Type B pancreatic cell (in vitro differentiated cells): Measurements from ENCODE around the gene DELE1. TPM values are rescaled to one million over a fixed set of nuclear protein-coding genes. Genes with fewer than 3 reads are reported as not detected.
A peak's percentile ranks its signal among the peaks of the same experiment; 100 is the strongest.

Experiments used
- DNase-seq: peaks from one replicate; pipeline ENCODE4 v3.0.0; 2021; ENCODE audit warnings: mixed read lengths; ENCODE audit not compliant: unreplicated experiment; ENCODE audit errors: extremely low spot score
- H3K27ac Mint-ChIP-seq: 2 replicates; pipeline ENCODE4 v1.8.0; 2021; ENCODE audit warnings: mild to moderate bottlenecking, mixed read lengths
- H3K27me3 Mint-ChIP-seq: 2 replicates; pipeline ENCODE4 v1.8.0; 2021; ENCODE audit warnings: mixed read lengths
- H3K36me3 Mint-ChIP-seq: 2 replicates; pipeline ENCODE4 v1.8.0; 2021; ENCODE audit warnings: mixed read lengths
- H3K4me1 Mint-ChIP-seq: one replicate; pipeline ENCODE4 v1.8.0; 2021; ENCODE audit warnings: mixed read lengths; ENCODE audit not compliant: unreplicated experiment
- H3K4me3 Mint-ChIP-seq: 2 replicates; pipeline ENCODE4 v1.8.0; 2021; ENCODE audit warnings: mild to moderate bottlenecking, mixed read lengths
- H3K9me3 Mint-ChIP-seq: 2 replicates; pipeline ENCODE4 v1.8.0; 2021; ENCODE audit warnings: mixed read lengths
- total RNA-seq: library from RNA; stranded (reverse); gene quantifications from 2 replicates; pipeline ENCODE4 v1.2.1, GENCODE V29; 2021; ENCODE audit warnings: low replicate concordance
- TF ChIP-seq, protein P1 (sequence below): fragments of 200-600 bp; sonication (generic); conservative IDR thresholded peaks from 2 replicates; pipeline ENCODE4 v1.5.0; 2021; ENCODE audit warnings: antibody characterized with exemption, mild to moderate bottlenecking

Gene DELE1
- total RNA-seq, 1 donor from 2014 or later, result 67.9 TPM

DNA sequence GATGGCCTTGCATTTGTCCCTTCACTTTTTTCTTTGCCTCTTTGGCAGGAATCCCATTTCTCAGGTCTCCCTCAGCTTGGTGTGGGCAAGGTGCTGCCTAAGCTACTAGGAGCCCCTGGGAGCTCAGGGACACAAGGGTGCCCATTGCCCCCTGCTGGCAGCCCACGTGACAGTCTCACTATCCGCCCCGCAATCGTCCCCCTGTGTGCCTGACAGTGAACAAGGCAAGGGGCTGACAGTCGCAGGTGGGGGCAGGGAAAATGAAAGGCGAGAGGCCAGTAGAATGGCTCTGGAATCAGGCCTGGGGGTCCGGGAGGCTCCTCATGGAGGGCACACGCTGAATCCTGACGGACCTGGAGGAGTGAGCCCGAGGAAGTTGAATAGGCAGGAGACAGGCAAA lies 36.3 kb downstream of the DELE1 start:
- H3K4me1 Mint-ChIP-seq, result peaks cover 10% of the 10 kb centered on the region
- no peaks in the 10 kb centered on the region for H3K36me3 Mint-ChIP-seq
- peaks cover 4% of the 10 kb centered on the region for H3K27me3 Mint-ChIP-seq
- H3K27ac Mint-ChIP-seq, result no peak overlapping the region
- DNase-seq, result no peak
- no peak overlapping the region for H3K4me3 Mint-ChIP-seq
- H3K9me3 Mint-ChIP-seq, result no peaks in the 10 kb centered on the region
- TF ChIP-seq, protein P1, sequence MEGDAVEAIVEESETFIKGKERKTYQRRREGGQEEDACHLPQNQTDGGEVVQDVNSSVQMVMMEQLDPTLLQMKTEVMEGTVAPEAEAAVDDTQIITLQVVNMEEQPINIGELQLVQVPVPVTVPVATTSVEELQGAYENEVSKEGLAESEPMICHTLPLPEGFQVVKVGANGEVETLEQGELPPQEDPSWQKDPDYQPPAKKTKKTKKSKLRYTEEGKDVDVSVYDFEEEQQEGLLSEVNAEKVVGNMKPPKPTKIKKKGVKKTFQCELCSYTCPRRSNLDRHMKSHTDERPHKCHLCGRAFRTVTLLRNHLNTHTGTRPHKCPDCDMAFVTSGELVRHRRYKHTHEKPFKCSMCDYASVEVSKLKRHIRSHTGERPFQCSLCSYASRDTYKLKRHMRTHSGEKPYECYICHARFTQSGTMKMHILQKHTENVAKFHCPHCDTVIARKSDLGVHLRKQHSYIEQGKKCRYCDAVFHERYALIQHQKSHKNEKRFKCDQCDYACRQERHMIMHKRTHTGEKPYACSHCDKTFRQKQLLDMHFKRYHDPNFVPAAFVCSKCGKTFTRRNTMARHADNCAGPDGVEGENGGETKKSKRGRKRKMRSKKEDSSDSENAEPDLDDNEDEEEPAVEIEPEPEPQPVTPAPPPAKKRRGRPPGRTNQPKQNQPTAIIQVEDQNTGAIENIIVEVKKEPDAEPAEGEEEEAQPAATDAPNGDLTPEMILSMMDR, result peak; percentile 31

DNA sequence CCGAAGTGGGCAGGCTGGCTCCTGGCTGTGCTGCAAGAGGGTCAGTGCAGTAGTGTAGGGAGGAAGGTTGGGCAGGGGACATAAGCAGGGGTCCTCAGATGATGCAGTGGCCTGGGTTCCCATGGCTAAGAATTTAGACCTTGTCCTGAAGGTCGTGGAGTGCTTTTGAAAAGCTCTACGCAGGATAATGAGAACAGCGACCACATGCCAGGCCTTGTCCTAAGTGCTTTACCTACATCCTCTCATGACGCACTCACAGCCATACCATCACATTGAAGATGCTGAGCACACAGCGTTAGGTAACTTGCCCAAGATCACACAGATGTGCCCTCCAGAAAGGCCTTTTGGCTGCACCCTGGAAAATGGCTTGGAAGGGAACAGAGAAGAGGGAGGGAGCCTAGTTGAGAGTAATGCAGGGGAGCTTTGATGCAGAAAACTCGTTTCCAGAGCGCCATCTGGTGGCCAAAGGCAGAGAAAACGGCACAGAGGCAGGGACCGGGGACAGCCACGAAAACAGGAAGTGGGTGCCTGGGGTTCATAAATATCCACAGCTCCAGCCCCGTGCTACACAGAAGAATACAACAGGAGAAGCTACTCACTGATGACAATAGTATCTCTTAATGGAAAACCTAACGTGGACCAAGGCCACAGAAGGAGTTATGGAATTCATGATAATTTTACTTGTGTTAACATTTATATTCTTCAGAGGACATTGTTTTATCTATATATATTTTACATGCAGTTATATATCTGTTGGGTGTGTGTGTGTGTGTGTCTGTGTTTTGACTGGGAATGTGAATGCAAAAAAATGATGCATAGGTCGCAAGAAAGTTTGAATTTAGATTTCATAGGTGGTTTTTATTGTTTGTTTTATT lies 37.0 kb downstream of the DELE1 start:
- H3K27ac Mint-ChIP-seq, result no peak overlapping the region

GRCh38 chr5:141961466-141961865 lies 37.8 kb downstream of the DELE1 start:
- Mint-ChIP-seq H3K27me3 (peaks cover 4% of the 10 kb centered on the region), H3K27ac (no peak overlapping the region), H3K4me1 (peaks cover 10% of the 10 kb centered on the region), H3K9me3 (no peaks in the 10 kb centered on the region), H3K36me3 (no peaks in the 10 kb centered on the region), H3K4me3 (no peak overlapping the region)
- DNase-seq, result no peak
- TF ChIP-seq, protein P1, result no peak

More for the DNA sequence above, 37.0 kb downstream of the DELE1 start:
- H3K9me3 Mint-ChIP-seq, result no peaks in the 10 kb centered on the region
- H3K27me3 Mint-ChIP-seq, result peaks cover 4% of the 10 kb centered on the region
- H3K4me1 Mint-ChIP-seq, result peaks cover 10% of the 10 kb centered on the region
- TF ChIP-seq, protein P1, result peak; percentile 95
- H3K4me3 Mint-ChIP-seq, result peak overlapping the region; percentile 22
- H3K36me3 Mint-ChIP-seq, result no peaks in the 10 kb centered on the region
- DNase-seq, result peak; percentile 85

DNA sequence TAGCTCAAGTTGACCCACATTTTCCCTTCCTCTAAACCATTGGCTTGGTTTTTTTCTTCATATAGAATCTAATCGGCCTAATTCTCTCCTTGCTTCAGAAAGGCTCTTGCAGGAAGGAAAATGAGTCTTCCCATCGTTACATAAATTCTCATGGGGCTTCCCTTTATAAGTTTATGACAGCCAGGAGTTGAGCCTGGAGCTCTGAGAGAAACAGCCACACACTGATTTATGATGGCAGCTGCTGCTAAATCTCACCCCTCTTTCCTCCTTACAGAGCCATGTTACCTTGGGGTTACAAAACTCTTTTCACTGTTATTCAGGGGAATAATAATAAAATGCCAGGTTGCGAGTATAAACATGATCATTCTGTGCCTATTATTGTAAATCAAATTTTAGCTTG lies 40.0 kb downstream of the DELE1 start:
- no peaks in the 10 kb centered on the region for H3K36me3 Mint-ChIP-seq
- DNase-seq, result no peak
- H3K27me3 Mint-ChIP-seq, result peaks cover 4% of the 10 kb centered on the region
- no peak overlapping the region for H3K27ac Mint-ChIP-seq
- no peaks in the 10 kb centered on the region for H3K9me3 Mint-ChIP-seq
- TF ChIP-seq, protein P1, result no peak
- peaks cover 10% of the 10 kb centered on the region for H3K4me1 Mint-ChIP-seq
- H3K4me3 Mint-ChIP-seq, result no peak overlapping the region

GRCh38 chr5:141965071-141965470 lies 41.4 kb downstream of the DELE1 start:
- H3K4me3 Mint-ChIP-seq, result no peak overlapping the region
- H3K27me3 Mint-ChIP-seq, result no peaks in the 10 kb centered on the region
- peaks cover 16% of the 10 kb centered on the region for H3K4me1 Mint-ChIP-seq
- DNase-seq, result no peak
- H3K27ac Mint-ChIP-seq, result no peak overlapping the region
- H3K9me3 Mint-ChIP-seq, result no peaks in the 10 kb centered on the region
- TF ChIP-seq, protein P1, result no peak
- H3K36me3 Mint-ChIP-seq, result no peaks in the 10 kb centered on the region
